Measurements from ENCODE around the gene CDIP1.

DNA sequence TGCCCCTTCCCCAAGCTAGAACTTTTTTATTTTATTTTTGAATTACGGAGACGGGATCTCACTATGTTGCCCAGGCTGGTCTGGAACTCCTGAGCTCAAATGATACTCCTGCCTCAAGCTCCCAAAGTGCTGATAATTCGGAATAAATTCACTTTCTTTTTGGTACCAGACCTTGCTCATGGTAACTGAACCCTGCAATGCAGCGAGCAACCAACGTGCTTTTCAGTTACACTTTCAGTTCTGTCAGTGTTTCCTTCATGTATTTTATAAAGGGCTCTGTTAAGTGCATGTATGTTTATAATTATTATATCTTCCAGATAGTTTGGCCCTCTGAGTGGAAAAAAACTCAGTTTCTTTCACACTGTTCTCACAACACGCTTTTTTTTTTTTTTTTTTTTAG, 31.5 kb upstream of the CDIP1 start:
- TF ChIP-seq LEF1 (IDR thresholded peaks at IDR 0.05; ENCODE audit: borderline replicate concordance): no peak
- TF ChIP-seq FOXK2 (IDR thresholded peaks at IDR 0.05): no peak
- no peak for TF ChIP-seq FOXM1 (IDR thresholded peaks at IDR 0.05; ENCODE audit: borderline replicate concordance)
- TF ChIP-seq ZNF384 (IDR thresholded peaks at IDR 0.05): no peak
- TF ChIP-seq CTBP1 (IDR thresholded peaks at IDR 0.05; ENCODE audit: borderline replicate concordance): no peak
- TF ChIP-seq HDGF (IDR thresholded peaks at IDR 0.05; ENCODE audit: borderline replicate concordance): no peak
- no peak for TF ChIP-seq TARDBP (IDR thresholded peaks at IDR 0.05)
- TF ChIP-seq SP1 (IDR thresholded peaks at IDR 0.05): no peak
- TF ChIP-seq, protein P1, sequence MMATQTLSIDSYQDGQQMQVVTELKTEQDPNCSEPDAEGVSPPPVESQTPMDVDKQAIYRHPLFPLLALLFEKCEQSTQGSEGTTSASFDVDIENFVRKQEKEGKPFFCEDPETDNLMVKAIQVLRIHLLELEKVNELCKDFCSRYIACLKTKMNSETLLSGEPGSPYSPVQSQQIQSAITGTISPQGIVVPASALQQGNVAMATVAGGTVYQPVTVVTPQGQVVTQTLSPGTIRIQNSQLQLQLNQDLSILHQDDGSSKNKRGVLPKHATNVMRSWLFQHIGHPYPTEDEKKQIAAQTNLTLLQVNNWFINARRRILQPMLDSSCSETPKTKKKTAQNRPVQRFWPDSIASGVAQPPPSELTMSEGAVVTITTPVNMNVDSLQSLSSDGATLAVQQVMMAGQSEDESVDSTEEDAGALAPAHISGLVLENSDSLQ (IDR thresholded peaks at IDR 0.05): no peak
- no peak for TF ChIP-seq L3MBTL2 (conservative IDR thresholded peaks at IDR 0.05)
- TF ChIP-seq ARNT (IDR thresholded peaks at IDR 0.05): no peak
- no peak for TF ChIP-seq ELF4 (IDR thresholded peaks at IDR 0.05)
- TF ChIP-seq SUZ12 (IDR thresholded peaks at IDR 0.05): no peak
